Upper lobe of left lung (tissue), 4 donors: ENCODE data around the gene PBOV1.

Experiments used
- EP300 ChIP-seq, 4 donors: sonication (generic); formaldehyde crosslinking; IDR thresholded peaks; one replicate each; pipeline ENCODE4 v1.5.1; 2017; ENCODE audit warnings: antibody characterized with exemption in 4 of 4, control low read depth in 2 of 4
- POLR2A ChIP-seq, 4 donors: fragments of 450-650 bp; IDR thresholded peaks; one replicate each; pipeline ENCODE4 v1.5.1; 2016 to 2017; ENCODE audit warnings: antibody characterized with exemption in 4 of 4, mild to moderate bottlenecking in 2 of 4
- POLR2AphosphoS5 ChIP-seq, 2 donors: sonication (generic); formaldehyde crosslinking; IDR thresholded peaks; one replicate each; pipeline ENCODE4 v1.5.1; 2017; ENCODE audit warnings: antibody characterized with exemption in 2 of 2
- TF ChIP-seq, protein P1 (sequence below), 6 experiments: fragments of 450-650 bp in 4 of 6; fragments of 200-600 bp in 2 of 6; sonication (generic) in 2 of 6; IDR thresholded peaks; one replicate each; pipeline ENCODE4 v1.5.1; 2016 to 2019; ENCODE audit warnings: antibody characterized with exemption in 6 of 6

DNA sequence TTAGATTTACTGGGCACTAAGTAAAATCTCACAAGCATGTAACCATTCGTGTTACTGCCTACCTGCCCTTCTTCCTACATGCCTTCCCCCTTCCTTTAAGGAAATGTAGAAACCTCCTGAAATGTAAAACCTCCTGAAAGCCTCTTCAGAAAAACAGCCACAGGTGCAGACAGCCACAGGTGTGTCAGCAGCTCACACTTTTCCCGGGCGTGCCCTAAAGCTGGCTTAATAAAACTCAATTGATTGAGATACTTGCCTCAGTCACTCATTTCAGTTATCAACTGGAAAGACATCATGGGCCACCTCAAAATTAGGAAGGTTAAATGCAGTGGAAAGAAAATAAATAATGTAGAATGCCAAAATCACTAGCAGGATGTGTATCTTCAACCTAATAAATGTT, 23.1 kb upstream of the PBOV1 start:
- no peak for TF ChIP-seq POLR2AphosphoS5 (IDR thresholded peaks at IDR 0.05)
- TF ChIP-seq, protein P1, sequence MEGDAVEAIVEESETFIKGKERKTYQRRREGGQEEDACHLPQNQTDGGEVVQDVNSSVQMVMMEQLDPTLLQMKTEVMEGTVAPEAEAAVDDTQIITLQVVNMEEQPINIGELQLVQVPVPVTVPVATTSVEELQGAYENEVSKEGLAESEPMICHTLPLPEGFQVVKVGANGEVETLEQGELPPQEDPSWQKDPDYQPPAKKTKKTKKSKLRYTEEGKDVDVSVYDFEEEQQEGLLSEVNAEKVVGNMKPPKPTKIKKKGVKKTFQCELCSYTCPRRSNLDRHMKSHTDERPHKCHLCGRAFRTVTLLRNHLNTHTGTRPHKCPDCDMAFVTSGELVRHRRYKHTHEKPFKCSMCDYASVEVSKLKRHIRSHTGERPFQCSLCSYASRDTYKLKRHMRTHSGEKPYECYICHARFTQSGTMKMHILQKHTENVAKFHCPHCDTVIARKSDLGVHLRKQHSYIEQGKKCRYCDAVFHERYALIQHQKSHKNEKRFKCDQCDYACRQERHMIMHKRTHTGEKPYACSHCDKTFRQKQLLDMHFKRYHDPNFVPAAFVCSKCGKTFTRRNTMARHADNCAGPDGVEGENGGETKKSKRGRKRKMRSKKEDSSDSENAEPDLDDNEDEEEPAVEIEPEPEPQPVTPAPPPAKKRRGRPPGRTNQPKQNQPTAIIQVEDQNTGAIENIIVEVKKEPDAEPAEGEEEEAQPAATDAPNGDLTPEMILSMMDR (IDR thresholded peaks at IDR 0.05) = no peak
- TF ChIP-seq EP300 (IDR thresholded peaks at IDR 0.05) = no peak
- no peak for TF ChIP-seq POLR2A (IDR thresholded peaks at IDR 0.05)
